Stimulated activated CD4-positive, alpha-beta T cell treated with anti-CD3 and anti-CD28 coated beads, Interleukin-2, amount 100 ng/mL, for 48 hours (primary cell): ENCODE results near the gene TMSB10.
"Not testable (repeated sequence)": the region's sequence is repeated elsewhere in the genome, so short reads cannot be mapped to it uniquely, and the experiment has no call there.

Source experiments
- DNase-seq, 2 donors: peaks; one replicate each; pipeline ENCODE4 v3.0.0-alpha.2; 2020

The TMSB10 gene

DNA sequence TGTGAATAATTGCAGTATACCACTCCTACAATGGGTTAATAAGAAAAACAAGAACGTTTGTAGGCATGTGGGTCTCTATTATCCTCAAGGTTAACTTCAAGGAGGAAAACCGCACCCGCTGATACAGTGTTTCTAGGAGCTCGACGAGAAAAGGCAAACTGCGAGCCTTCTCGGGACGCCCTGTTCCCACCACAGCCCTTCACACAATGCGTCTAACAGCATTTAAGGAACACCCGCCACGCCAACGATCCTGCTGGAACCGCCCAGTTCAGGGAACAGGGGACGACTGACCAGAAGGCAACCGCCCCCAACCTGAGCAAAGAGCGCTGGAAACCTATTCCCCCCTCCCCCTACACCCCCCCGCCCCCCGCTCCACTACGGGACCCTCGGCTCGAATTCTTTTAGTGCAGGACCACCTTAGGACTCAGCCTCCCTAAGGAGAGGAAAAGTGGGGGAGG lies 710 bp upstream of the TMSB10 start:
- no peak for DNase-seq

GRCh38 chr2:84906108-84906899 lies 848 bp downstream of the TMSB10 start:
- no peak for DNase-seq

- DNase-seq, result no peak
Observed at GRCh38 chr2:84906900-84907714, 1.7 kb downstream of the TMSB10 start.

DNA sequence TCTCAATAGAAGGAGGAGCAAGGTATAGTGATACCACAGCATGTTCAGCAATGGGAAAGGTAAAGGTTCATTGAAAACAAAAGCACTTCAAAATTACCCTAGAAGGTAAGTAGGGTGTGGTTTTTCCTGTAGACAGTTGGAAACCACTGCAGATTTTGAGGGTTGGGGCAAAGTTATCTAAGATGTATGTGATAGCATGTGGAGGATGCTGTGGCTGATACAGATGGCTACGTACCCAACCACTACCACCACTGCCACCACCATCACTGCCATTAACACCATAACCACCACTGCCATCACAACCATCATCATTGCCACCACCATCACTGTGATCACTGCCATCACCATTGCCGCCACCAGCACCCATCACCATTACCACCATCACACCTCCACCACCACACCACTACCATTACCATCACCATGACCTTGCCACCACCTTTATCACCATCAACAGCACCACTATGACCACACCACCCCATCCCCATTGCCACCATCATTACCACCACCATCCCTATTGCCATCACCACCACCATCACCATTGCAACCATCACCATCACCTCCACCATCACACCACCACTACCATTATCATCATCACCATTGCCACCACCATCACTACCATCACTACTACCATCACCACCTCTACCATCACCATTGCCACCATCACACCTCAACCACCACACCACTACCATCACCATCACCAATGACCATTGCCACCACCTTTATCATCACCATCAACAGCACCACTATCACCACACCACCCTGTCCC lies 3.7 kb downstream of the TMSB10 start:
- DNase-seq, result peak in 1 of 2 donors; percentile 13

DNA sequence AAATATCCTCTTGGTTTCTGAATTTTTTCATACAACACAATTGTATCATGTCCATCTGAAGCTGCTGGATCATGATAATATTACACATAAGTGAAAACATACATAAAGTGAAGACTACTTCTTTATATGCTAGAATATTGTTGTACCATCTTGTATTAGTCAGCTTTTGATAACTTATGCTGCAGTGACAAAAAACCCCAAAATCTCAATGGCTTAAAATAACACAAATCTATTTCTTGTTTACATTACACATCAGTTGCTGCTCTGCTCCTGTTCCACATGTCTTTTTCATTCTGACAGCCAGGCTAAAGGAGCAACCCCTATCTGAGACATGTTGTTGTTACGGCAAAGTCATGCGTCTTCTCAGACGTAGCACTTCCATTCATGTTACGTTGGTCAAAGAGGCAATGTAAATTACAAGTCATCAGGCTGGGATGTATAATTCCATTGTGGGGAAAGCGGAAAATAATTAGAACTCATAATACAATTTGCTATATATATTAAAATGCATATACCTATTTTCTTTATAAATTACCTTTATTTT lies 5.8 kb downstream of the TMSB10 start:
- DNase-seq, result no peak

DNA sequence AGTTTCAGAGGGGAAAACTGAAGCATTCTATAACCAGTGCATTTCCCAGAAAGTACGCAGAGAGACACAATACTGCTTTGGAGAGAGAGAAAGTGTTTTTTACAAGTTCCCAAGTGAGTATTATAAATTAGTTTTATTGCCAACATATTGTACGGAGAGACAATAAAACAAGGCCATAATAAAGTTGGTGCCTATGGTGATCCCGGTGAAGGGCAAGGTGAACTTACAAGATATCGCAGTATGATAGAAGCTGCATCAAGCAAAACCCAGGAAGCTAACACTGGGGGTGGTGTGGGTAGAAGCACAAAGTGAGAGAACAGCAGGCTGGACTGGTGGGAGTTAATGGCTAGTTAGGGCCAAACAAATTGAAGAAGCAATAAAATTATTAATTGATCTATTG lies 7.5 kb downstream of the TMSB10 start:
- DNase-seq, result no peak

- DNase-seq, result no peak
Observed at GRCh38 chr2:84914334-84914733, 8.9 kb downstream of the TMSB10 start.

DNA sequence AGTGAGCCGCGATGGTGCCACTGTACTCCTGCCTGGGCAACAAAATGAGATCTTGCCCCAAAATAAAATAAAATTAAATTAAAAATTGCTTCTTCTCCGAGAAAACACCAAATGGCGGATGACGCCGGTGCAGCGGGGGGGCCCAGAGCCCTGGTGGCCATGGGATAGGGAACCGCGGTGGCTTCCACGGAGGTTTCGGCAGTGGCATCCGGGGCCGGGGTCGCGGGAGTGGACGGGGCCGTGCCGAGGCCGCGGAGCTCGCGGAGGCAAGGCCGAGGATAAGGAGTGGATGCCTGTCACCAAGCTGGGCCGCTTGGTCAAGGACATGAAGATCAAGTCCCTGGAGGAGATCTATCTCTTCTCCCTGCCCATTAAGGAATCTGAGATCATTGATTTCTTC lies 10.2 kb downstream of the TMSB10 start:
- DNase-seq, result not testable (repeated sequence)

- not testable (repeated sequence) for DNase-seq
Observed at GRCh38 chr2:84917821-84918220, 12.4 kb downstream of the TMSB10 start.

- DNase-seq, result no peak
Observed at GRCh38 chr2:84918430-84918829, 13.0 kb downstream of the TMSB10 start.

DNA sequence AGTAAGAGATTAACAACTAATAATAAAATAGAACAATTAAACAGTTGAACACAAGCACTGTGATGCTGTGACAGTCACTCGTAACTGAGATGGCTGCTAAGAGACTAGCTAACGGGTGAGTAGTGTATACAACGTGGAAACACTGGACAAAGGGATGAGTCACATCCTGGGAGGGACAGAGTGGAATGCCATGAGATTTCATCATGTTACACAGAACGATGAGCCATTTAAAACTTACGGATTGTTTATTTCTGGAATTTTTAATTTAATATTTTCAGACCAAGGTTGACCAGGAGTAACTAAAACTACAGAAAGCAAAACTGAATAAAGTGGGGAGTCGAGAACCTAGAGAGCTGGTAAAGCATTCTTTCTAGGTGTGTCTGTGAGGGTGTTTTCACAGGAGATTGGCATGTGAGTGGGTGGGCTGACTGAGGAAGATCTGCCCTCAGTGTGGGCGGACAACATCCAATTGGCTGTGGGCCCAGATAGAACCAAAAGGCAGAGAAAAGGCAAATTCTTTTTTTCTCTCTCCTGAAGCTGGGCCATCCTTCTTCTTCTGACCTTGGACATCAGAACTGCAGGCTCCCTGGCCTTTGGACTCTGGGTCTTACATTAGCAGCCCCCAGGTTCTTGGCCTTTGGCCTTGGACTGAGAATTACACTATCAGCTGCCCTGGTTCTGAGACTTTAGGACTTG lies 14.6 kb downstream of the TMSB10 start:
- DNase-seq, result no peak

DNA sequence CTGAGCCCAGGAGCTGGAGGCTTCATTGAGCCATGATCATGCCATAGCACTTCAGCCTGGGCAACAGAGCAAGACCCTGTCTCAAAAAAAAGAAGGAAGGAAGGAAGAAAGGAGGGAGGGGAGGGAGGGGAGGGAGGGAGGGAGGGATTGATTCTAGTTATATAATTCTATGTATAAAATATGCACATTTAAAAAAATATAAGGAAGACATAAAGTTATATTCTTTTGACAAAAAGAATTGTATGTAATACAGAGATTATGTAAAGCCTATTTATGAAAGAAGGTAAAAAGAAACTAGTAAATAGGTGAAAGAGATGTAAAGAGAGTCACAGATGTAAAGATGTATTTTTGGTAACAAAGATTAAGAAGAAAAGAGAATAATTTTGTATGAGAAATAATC lies 17.6 kb downstream of the TMSB10 start:
- DNase-seq, result no peak

GRCh38 chr2:84924173-84925106 lies 19.0 kb downstream of the TMSB10 start:
- DNase-seq, result no peak

DNA sequence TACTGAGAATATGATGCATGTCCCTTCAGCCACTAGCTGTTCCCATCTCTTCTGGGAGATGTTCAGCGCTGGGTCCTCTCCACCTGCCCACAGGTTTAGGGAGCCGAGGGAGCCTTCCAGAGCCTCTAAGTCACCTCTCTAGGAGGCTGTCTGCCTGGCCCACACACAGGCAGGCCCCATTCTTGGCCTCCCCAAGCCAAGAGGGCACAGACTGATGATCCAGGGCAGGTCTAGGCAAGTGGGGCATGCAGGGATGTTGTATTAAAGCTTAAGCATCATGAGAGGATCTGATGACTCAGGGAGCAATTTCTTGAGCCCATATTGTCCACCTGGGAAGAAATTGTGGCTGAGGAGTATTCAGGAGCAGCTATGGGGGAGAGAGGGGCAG lies 19.9 kb downstream of the TMSB10 start:
- no peak for DNase-seq

GRCh38 chr2:84925724-84926376 lies 20.4 kb downstream of the TMSB10 start:
- DNase-seq, result peak; percentile 100

DNA sequence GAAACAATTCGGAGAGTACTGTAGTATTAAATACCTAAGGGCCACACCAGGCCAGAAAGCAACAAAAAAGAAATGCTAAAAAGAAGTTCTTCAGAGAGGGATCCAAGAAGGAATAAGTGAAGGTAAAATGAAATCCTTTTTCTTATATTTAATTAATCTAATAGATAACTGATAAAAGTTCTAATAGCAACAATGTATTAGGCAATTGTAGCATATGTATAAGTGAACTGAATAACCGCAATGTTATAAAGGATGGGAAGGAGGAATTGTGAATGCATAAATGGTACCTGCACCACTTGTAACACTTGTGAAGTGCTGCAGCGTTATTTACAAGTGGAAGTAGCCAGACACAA lies 21.8 kb downstream of the TMSB10 start:
- DNase-seq, result no peak

DNA sequence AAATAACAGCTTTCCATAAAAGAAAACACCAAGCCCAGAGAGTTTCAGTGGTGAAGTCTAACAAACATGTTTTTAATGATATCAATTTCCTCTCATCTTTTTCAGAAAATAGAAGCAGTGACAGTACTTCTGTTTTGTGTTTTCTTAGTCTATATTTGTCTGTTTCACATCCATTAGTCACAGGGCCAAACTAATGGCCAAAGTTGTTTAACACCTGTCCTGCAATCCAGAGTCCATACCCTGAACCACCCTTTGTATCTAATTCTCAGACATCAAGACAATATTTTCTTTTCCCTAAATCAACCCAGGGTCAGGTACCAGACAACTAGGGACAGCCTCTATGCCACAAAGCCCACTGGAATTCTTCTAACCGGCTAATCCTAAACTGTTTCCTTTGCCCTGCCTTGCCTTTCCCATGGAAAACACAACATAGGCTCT lies 25.9 kb downstream of the TMSB10 start:
- DNase-seq, result no peak

DNA sequence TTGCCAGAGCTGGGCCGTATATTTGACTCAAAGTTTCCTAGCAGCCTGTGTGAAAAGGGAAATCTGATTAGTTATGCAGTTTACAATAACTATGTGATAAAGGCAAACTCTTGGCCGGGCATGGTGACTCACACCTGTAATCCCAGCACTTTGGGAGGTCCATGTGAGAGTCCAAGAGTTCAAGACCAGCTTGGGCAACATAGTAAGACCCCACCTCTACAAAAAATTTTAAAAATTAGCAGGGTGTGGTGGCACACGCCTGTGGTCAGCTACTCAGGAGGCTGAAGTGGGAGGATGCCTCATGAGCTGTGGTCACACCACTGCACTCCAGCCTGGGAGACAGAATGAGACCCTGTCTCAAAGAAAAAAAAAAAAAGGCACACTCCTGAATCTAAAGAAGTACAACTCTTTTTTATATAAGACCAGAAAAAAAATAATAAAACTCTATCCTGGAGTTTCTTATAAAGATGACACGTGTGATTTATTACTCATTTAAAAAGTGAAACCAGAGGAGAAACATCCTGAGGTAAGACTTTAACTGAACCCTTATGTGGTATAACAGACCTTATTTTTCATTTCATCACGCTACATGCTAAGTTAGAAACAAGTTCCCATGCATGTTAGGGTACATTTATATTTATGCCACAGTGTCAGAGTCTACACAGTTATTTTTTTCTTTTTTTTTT lies 32.9 kb downstream of the TMSB10 start:
- DNase-seq, result no peak

DNA sequence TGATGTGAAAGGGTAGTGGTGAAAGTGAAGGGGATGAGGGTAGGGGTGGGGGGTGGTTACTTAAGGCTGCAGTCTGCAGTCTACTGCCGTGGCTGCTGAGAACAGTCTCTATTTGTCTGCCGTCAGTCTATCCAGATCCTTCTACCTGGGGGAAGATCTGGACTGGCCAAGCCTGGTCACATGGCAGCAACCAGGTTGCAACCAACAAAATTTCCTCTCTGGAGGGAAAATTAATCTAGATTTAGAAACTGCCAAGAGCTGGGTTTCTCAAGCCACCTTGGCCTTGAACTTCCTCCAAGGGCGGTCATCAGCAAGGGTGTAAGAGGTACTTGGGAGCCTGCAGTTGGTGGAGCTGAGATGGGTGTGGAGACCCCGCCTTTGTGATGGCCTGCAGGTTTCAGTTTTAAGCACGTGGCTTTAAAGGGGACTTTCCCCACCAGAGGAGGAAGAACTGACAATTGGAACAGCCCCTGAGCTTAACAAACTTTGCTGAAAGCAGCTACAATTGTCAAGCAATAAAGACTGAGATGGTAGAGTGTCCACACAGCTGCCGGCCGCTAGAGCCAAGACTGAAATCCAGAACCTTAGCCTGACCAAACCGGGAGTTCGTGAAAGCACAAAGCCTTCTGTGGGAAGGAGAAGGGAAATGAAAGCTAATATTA lies 34.1 kb downstream of the TMSB10 start:
- DNase-seq, result peak; percentile 53 to 54

DNA sequence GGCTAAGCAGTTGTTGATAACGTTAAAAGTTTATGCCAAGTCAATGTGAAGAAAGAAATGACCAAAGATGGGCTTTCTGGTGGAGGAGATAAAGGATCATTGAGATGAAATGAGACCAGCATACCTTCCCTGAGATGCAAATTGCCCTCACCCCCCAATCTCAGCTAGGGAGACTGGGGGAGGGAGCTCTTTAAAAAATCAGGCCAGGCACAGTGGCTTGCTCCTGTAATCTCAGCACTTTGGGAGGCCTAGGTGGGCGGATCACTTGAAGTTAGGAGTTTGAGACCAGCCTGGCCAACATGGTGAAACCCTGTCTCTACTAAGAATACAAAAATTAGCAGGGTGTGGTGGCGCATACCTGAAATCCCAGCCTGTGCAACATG lies 34.6 kb downstream of the TMSB10 start:
- no peak for DNase-seq
